22Rv1 (cell line): ENCODE results near the gene ALDH1A2.

Experiments
- H3K27ac ChIP-seq: fragments of 450-650 bp; 2 replicates; pipeline ENCODE4 v1.5.1; 2017
- ZFX ChIP-seq: fragments of 450-650 bp; IDR thresholded peaks from 2 replicates; pipeline ENCODE4 v1.6.1; 2017; ENCODE audit warnings: antibody characterized with exemption, borderline replicate concordance
- TF ChIP-seq, protein P1 (sequence below): fragments of 450-650 bp; IDR thresholded peaks from 2 replicates; pipeline ENCODE4 v1.5.1; 2017; ENCODE audit warnings: mild to moderate bottlenecking

Gene ALDH1A2

DNA sequence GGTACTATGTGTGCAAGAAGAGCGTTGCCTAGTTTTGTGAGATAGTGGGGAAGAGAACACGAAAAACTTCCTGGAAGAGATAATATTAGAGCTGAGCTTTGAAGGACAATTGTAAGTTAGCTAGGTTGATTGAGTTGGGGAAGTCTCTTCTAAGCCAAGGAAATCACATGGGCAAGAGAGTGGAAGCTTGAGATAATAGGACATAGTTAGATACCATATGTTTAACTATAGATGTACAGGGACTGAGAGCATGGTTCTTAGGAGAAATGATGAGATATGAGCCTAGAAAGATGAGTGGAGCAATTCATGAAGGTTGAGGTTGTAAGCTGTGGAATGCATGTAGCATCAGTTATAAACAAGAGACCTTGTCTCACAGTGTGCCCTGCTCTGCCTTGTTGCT lies 42.6 kb upstream of the ALDH1A2 start:
- no peak for TF ChIP-seq ZFX
- TF ChIP-seq, protein P1, sequence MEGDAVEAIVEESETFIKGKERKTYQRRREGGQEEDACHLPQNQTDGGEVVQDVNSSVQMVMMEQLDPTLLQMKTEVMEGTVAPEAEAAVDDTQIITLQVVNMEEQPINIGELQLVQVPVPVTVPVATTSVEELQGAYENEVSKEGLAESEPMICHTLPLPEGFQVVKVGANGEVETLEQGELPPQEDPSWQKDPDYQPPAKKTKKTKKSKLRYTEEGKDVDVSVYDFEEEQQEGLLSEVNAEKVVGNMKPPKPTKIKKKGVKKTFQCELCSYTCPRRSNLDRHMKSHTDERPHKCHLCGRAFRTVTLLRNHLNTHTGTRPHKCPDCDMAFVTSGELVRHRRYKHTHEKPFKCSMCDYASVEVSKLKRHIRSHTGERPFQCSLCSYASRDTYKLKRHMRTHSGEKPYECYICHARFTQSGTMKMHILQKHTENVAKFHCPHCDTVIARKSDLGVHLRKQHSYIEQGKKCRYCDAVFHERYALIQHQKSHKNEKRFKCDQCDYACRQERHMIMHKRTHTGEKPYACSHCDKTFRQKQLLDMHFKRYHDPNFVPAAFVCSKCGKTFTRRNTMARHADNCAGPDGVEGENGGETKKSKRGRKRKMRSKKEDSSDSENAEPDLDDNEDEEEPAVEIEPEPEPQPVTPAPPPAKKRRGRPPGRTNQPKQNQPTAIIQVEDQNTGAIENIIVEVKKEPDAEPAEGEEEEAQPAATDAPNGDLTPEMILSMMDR: no peak
- H3K27ac ChIP-seq: no peak overlapping the region

DNA sequence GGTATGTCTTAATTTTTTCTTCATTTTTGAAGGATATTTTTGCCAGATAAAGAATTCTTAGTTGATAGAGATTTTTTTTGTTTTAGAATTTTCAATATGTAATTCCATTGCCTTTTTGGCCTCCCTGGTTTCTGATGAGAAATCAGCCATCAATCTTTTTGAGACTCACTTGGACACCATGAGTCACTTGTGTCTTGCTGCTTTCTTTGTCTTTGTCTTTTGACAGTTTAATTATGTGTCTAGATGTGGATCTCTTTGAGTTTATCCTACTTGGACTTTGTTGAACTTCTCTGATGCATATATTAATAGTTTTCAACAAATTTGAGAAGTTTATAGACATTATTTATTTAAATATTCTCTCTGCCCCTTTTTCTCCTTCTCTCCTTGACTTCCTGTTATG lies 38.0 kb upstream of the ALDH1A2 start:
- TF ChIP-seq, protein P1: no peak
- TF ChIP-seq ZFX: no peak
- no peak overlapping the region for H3K27ac ChIP-seq

- H3K27ac ChIP-seq: no peak overlapping the region
Observed at GRCh38 chr15:58096529-58097084, 31.1 kb upstream of the ALDH1A2 start.

GRCh38 chr15:58095415-58095814 lies 29.9 kb upstream of the ALDH1A2 start:
- no peak overlapping the region for H3K27ac ChIP-seq
- TF ChIP-seq, protein P1: no peak
- TF ChIP-seq ZFX: no peak

More at GRCh38 chr15:58096529-58097084, 31.1 kb upstream of the ALDH1A2 start:
- no peak for TF ChIP-seq ZFX
- TF ChIP-seq, protein P1: no peak

DNA sequence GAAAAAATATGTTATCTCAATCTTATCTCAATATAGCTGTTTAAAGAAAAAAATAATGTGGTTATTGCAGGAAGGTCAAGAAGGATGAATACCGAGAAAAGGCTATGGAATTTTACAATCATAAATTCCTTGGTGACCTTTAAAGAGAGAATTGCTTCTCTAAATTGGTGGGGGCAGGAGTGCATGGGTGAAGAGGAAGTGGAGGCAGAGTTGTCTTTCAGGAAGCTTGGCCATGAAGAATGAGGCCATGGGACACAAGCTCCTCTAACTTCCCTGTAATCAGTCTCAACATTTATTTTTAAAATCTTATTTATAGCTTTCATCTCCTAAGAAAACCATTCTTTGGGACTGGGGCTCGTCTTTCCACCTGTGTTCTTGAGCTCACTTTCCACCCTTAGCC lies 22.4 kb upstream of the ALDH1A2 start:
- H3K27ac ChIP-seq: no peak overlapping the region
- TF ChIP-seq ZFX: no peak
- TF ChIP-seq, protein P1: no peak

DNA sequence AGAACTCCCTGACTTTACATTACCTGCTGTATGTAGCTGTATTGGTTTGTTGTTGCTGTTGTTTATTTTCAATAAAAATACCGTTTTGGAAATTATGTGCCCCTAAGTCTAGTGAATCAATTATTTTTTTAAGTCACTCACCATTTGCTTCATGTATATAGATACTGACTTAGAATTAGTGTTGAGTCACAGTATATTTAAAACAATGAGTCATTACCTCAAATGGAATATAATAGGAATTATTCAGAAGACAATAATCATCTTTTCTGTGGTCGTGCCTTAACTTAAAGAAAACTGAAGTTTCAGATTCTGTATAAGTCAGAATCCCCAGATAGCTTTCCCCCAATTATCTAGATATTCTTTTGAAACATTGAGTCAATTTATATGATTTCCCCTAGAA lies 21.0 kb upstream of the ALDH1A2 start:
- TF ChIP-seq, protein P1: no peak
- TF ChIP-seq ZFX: no peak
- H3K27ac ChIP-seq: no peak overlapping the region

DNA sequence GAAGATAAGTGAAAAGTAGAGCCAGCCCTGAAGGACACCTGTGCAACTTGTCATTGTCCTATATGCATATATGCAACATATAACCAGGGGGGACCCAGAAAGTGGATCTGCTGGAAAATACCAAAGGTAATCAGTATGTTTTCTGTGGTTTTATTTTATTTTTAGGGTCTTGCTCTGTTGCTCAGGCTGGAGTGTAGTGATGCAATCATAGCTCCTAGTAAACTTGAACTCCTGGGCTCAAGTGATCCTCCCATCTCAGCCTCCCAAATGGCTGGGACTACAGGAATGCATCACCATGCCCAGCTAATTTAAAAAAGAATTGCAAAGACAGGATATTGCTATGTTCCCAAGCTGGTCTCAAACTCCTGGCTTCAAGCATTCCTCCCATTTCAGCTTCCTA lies 18.0 kb upstream of the ALDH1A2 start:
- TF ChIP-seq ZFX: no peak
- TF ChIP-seq, protein P1: no peak
- no peak overlapping the region for H3K27ac ChIP-seq
